ENCODE data around the gene PSMD9.
A peak's percentile ranks its signal among the peaks of the same experiment; 100 is the strongest.

The PSMD9 gene

DNA sequence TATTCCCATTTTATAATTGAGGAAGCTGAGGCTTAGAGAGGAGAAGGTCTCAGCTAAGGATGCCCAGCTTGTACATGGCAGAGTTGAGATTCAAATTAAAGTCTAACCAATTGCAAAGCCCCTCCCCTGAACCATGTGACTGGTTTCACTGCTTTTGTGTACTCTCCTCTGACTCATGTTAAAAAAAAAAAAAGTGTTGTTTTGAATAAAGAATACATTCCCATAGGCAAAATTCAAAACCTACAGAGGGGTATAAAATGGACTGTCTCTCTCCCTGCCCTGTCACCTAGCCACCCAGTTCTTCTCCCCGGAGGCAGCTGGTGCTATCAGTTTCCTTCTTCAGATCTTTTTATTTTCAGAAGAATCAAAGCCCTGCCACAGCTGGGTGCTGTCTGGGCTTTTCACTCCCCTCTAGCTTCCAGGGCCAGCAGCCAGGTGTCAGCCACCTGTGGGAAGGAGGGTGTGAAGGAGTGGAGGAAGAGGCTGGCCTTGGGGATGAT, 5.4 kb downstream of the PSMD9 start:
- no peak overlapping the region for H3K4me3 ChIP-seq (ENCODE audit: low read depth, low read length)
- TF ChIP-seq, protein P1, sequence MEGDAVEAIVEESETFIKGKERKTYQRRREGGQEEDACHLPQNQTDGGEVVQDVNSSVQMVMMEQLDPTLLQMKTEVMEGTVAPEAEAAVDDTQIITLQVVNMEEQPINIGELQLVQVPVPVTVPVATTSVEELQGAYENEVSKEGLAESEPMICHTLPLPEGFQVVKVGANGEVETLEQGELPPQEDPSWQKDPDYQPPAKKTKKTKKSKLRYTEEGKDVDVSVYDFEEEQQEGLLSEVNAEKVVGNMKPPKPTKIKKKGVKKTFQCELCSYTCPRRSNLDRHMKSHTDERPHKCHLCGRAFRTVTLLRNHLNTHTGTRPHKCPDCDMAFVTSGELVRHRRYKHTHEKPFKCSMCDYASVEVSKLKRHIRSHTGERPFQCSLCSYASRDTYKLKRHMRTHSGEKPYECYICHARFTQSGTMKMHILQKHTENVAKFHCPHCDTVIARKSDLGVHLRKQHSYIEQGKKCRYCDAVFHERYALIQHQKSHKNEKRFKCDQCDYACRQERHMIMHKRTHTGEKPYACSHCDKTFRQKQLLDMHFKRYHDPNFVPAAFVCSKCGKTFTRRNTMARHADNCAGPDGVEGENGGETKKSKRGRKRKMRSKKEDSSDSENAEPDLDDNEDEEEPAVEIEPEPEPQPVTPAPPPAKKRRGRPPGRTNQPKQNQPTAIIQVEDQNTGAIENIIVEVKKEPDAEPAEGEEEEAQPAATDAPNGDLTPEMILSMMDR (conservative IDR thresholded peaks at IDR 0.05; ENCODE audit: low read depth, low read length): no peak
- DNase-seq (ENCODE audit: low read depth): peak; percentile 78

DNA sequence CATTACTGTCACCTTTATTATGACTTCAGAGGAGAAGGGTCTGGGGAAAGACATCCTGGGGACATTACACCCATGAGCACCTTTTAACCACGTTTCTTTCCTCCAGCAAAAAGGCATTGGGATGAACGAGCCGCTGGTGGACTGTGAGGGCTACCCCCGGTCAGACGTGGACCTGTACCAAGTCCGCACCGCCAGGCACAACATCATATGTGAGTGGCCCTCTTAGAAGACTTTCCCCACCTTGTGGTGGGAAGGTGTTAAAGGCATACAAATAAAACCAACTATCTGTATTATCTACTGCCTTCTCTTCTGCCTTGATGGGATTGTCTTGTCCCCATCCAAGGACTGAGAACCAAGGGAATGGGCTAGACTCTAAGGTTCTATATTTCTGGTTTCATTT, 6.0 kb downstream of the PSMD9 start:
- peak; percentile 83 for DNase-seq (ENCODE audit: low read depth)
- TF ChIP-seq, protein P1 (conservative IDR thresholded peaks at IDR 0.05; ENCODE audit: low read depth, low read length): peak; percentile 63
- no peak overlapping the region for H3K4me3 ChIP-seq (ENCODE audit: low read depth, low read length)

DNA sequence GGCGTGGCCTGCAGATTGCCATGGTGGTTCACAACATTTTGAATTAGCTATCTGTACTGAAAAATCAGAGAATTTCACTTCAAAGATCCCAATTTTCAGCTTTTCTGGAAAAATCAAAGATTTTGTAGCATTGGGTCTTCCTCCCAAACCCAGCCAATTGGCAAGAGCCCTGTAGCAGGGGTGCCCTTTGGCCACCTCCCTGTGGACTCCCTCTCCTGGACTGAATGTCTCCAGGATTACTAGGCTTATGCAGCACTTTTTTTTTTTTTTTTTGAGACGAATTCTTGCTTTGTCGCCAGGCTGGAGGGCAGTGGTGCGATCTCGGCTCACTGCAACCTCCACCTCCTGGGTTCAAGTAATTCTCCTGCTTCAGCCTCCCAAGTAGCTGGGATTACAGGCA, 9.7 kb downstream of the PSMD9 start:
- no peak overlapping the region for H3K4me3 ChIP-seq (ENCODE audit: low read depth, low read length)
- TF ChIP-seq, protein P1 (conservative IDR thresholded peaks at IDR 0.05; ENCODE audit: low read depth, low read length): no peak
- no peak for DNase-seq (ENCODE audit: low read depth)

DNA sequence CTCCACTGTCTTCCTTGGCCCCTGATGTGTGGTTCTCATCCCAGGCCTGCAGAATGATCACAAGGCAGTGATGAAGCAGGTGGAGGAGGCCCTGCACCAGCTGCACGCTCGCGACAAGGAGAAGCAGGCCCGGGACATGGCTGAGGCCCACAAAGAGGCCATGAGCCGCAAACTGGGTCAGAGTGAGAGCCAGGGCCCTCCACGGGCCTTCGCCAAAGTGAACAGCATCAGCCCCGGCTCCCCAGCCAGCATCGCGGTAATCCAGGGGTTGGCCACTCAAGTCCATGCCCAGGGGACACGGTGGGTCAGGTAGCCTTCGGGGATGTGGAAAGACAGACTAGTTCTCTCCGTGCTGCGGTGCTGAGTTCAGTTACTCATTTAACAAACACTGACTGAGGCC, 11.0 kb downstream of the PSMD9 start:
- no peak for DNase-seq (ENCODE audit: low read depth)

DNA sequence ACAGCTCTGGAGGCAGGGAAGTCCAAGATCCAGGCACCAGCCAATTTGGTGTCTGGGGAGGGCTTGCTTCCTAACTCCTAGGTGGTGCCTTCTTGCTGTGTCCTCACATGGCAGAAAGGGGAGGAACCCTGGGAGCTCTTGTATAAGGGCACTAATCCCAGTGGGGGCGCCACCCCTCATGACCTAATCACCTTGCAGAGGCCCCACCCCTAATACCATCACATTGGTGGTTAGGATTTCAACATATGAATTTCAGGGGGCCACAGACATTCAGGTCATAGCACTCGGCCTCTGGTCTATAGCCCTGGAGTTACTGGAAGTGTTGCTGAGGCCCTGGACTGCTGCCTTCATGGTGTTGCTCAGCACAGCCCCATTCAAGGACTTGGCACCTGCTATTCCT, 14.6 kb downstream of the PSMD9 start:
- no peak overlapping the region for H3K4me3 ChIP-seq (ENCODE audit: low read depth, low read length)
- DNase-seq (ENCODE audit: low read depth): no peak
- TF ChIP-seq, protein P1 (conservative IDR thresholded peaks at IDR 0.05; ENCODE audit: low read depth, low read length): no peak

More for the DNA sequence above, 11.0 kb downstream of the PSMD9 start:
- TF ChIP-seq, protein P1 (conservative IDR thresholded peaks at IDR 0.05; ENCODE audit: low read depth, low read length): no peak
- H3K4me3 ChIP-seq (ENCODE audit: low read depth, low read length): no peak overlapping the region

DNA sequence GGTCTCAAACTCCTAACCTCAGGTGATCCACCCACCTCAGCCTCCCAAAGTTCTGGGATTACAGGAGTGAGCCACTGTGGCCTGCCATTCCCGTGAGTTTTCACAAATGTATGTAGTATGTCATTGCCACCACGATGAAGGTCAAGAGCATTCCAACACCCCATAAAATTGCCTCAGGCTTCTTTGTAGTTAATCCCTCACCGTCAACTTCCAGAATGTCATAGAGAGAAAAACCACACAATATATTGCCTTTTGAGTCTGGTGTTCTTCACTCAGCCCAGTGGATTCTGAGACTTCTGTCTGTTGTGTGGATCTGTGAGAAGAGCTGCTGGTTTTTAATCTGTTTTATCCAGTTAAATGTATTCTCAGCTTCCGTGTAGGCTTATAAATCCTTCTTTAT, 17.2 kb downstream of the PSMD9 start:
- TF ChIP-seq, protein P1 (conservative IDR thresholded peaks at IDR 0.05; ENCODE audit: low read depth, low read length): no peak
- no peak overlapping the region for H3K4me3 ChIP-seq (ENCODE audit: low read depth, low read length)

DNA sequence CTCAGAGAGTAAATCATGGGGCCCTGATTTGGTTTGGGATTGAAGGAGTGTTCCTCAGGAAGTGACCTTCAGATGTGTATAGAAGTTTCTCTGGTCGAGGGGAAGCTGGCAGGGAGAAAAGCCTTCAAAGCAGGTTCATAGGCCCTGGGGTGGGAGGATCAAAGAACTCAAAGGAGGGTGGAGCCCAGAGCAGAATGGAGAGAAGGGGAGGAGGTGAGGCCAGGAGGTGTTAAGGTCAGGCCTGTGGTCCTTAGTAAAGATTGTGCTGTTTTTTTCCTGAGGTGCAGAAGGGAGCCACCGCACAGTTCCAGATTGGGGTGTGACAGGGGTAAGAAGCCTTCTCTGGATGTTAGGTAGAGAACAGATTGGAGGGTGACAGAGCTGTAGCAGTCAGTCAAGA, 20.1 kb downstream of the PSMD9 start:
- TF ChIP-seq, protein P1 (conservative IDR thresholded peaks at IDR 0.05; ENCODE audit: low read depth, low read length): no peak
- no peak for DNase-seq (ENCODE audit: low read depth)
- H3K4me3 ChIP-seq (ENCODE audit: low read depth, low read length): no peak overlapping the region

More for the DNA sequence above, 17.2 kb downstream of the PSMD9 start:
- DNase-seq (ENCODE audit: low read depth): no peak
